PC-9 (cell line): ENCODE results near the gene LRIG3.

Experiments used
- CTCF ChIP-seq: fragments of 200-600 bp; sonication (generic); conservative IDR thresholded peaks from 2 replicates; pipeline ENCODE4 v1.6.1; 2017; ENCODE audit warnings: mixed run types, antibody characterized with exemption, mild to moderate bottlenecking, moderate library complexity
- EZH2 ChIP-seq: fragments of 200-600 bp; sonication (generic); IDR thresholded peaks from 2 replicates; pipeline ENCODE4 v1.8.0; 2017; ENCODE audit warnings: antibody characterized with exemption, low read depth

GRCh38 chr12:58969237-58969636 is 48.9 kb upstream of the LRIG3 start:
- TF ChIP-seq CTCF (no peak), EZH2 (no peak)
